ENCODE measurements around the gene VOPP1.

DNA sequence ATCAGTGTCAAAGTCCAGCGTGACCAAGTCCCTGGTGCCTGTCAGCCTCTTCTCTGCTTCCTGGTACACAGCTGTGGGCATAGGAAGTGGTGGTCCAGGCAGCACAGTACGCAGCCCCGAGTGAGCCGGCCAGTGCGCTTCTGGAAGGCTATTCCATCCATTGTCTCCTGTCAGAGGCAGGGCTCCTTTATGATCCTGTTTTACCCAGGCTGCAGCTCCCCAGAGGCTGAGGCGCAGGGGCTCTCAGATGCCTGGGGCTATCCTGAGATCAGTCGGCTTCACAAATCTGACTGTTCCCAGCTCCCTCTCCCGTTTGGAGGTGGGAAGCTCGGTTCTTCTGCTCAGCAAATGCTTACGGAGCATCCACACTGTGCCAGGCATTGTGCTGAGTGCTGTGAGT, 136.8 kb downstream of the VOPP1 start:
- TF ChIP-seq TAF1 (IDR thresholded peaks at IDR 0.05; ENCODE audit: low read depth), result no peak
- no peak for TF ChIP-seq CEBPB (IDR thresholded peaks at IDR 0.05)
- no peak for TF ChIP-seq YY1 (IDR thresholded peaks at IDR 0.05; ENCODE audit: low read depth)
- no peak for TF ChIP-seq CREB1 (IDR thresholded peaks at IDR 0.05; ENCODE audit: low read depth)
- no peak for TF ChIP-seq FOXM1 (IDR thresholded peaks at IDR 0.05; ENCODE audit: borderline replicate concordance, low read depth)
- no peak for TF ChIP-seq EP300 (IDR thresholded peaks at IDR 0.05; ENCODE audit: borderline replicate concordance)
- TF ChIP-seq MAX (IDR thresholded peaks at IDR 0.05), result no peak
- no peak for TF ChIP-seq NFIC (IDR thresholded peaks at IDR 0.05)
